GM06990 (cell line): ENCODE results near the gene KLRG1.

Experiments
- DNase-seq: peaks from one replicate; pipeline ENCODE4 v3.0.0-alpha.2; 2011; ENCODE audit not compliant: insufficient read length; ENCODE audit errors: extremely low read depth
- H3K27me3 ChIP-seq: replicated peaks from 2 replicates; pipeline ENCODE4 v1.6.0; 2011; ENCODE audit warnings: low read length; ENCODE audit not compliant: control insufficient read depth, insufficient read depth
- H3K36me3 ChIP-seq: 2 replicates; pipeline ENCODE4 v1.5.1; 2011; ENCODE audit warnings: low read length; ENCODE audit not compliant: control insufficient read depth, insufficient read depth
- H3K4me3 ChIP-seq: replicated peaks from 2 replicates; pipeline ENCODE4 v1.5.1; 2011; ENCODE audit warnings: low read depth, mild to moderate bottlenecking, control low read depth, low read length
- CTCF ChIP-seq: IDR thresholded peaks from 2 replicates; pipeline ENCODE4 v1.5.1; 2011; ENCODE audit warnings: low read length, control low read depth, mild to moderate bottlenecking, inconsistent platforms; ENCODE audit not compliant: insufficient read depth, poor library complexity, severe bottlenecking

The KLRG1 gene

GRCh38 chr12:9030776-9031175 lies 41.4 kb downstream of the KLRG1 start:
- DNase-seq, result no peak
- Histone ChIP-seq H3K4me3 (no peak overlapping the region), H3K36me3 (no peaks in the 10 kb centered on the region), H3K27me3 (no peaks in the 10 kb centered on the region)
- no peak for TF ChIP-seq CTCF

GRCh38 chr12:9032202-9032964 lies 43.0 kb downstream of the KLRG1 start:
- no peaks in the 10 kb centered on the region for H3K36me3 ChIP-seq
- H3K4me3 ChIP-seq, result no peak overlapping the region
- H3K27me3 ChIP-seq, result no peaks in the 10 kb centered on the region
- no peak for DNase-seq
- TF ChIP-seq CTCF, result peak; percentile 7

- Histone ChIP-seq H3K4me3 (no peak overlapping the region), H3K27me3 (no peaks in the 10 kb centered on the region), H3K36me3 (no peaks in the 10 kb centered on the region)
- DNase-seq, result no peak
- TF ChIP-seq CTCF, result no peak
Observed at GRCh38 chr12:9033265-9033887, 44.0 kb downstream of the KLRG1 start.

- no peaks in the 10 kb centered on the region for H3K36me3 ChIP-seq
- DNase-seq, result no peak
Observed at GRCh38 chr12:9034095-9034494, 44.7 kb downstream of the KLRG1 start.

GRCh38 chr12:9036227-9036626 lies 46.9 kb downstream of the KLRG1 start:
- H3K4me3 ChIP-seq, result no peak overlapping the region
- no peaks in the 10 kb centered on the region for H3K27me3 ChIP-seq
- DNase-seq, result no peak
- TF ChIP-seq CTCF, result no peak
- H3K36me3 ChIP-seq, result no peaks in the 10 kb centered on the region

More at GRCh38 chr12:9034095-9034494, 44.7 kb downstream of the KLRG1 start:
- no peak for TF ChIP-seq CTCF
- H3K4me3 ChIP-seq, result no peak overlapping the region
- no peaks in the 10 kb centered on the region for H3K27me3 ChIP-seq
